ENCODE results near the gene PPP5C.

GRCh38 chr19:46413262-46414031, 66.6 kb downstream of the PPP5C start, which contains the start of gene CCDC8:
- peak; percentile 37 for TF ChIP-seq POLR2A (IDR thresholded peaks at IDR 0.05; ENCODE audit: extremely low read depth, insufficient read length)
- no peak for TF ChIP-seq CTCF (IDR thresholded peaks at IDR 0.05; ENCODE audit: low read depth, low read length)
- TF ChIP-seq, protein P1, sequence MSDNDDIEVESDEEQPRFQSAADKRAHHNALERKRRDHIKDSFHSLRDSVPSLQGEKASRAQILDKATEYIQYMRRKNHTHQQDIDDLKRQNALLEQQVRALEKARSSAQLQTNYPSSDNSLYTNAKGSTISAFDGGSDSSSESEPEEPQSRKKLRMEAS (IDR thresholded peaks at IDR 0.05; ENCODE audit: low read depth, low read length), result no peak
- TF ChIP-seq MYC (IDR thresholded peaks at IDR 0.05; ENCODE audit: low read depth, low read length), result 0 out of 2 replicates have a peak, but pooled peaks have one; percentile 38
